ENCODE results near the gene FOLR3.

GRCh38 chr11:72155751-72156150, 20.2 kb downstream of the FOLR3 start:
- TF ChIP-seq PATZ1 (CRISPR knock-in tag; IDR thresholded peaks at IDR 0.05; ENCODE audit: borderline replicate concordance) (no peak), GLIS3 (CRISPR knock-in tag; IDR thresholded peaks at IDR 0.05) (no peak), SNAI2 (CRISPR knock-in tag; IDR thresholded peaks at IDR 0.05) (no peak), CREB5 (CRISPR knock-in tag; IDR thresholded peaks at IDR 0.05; ENCODE audit: low read depth) (no peak), CSDC2 (CRISPR knock-in tag; IDR thresholded peaks at IDR 0.05) (no peak), ZNF565 (CRISPR knock-in tag; conservative IDR thresholded peaks at IDR 0.05; ENCODE audit: low read depth) (no peak), ZNF8 (CRISPR knock-in tag; IDR thresholded peaks at IDR 0.05) (no peak), ESRRG (CRISPR knock-in tag; IDR thresholded peaks at IDR 0.05) (no peak), ZC3H10 (CRISPR knock-in tag; IDR thresholded peaks at IDR 0.05) (no peak), ZFP30 (CRISPR knock-in tag; IDR thresholded peaks at IDR 0.05) (no peak), ZFP3 (CRISPR knock-in tag; IDR thresholded peaks at IDR 0.05) (no peak)
- TF ChIP-seq, protein P1, sequence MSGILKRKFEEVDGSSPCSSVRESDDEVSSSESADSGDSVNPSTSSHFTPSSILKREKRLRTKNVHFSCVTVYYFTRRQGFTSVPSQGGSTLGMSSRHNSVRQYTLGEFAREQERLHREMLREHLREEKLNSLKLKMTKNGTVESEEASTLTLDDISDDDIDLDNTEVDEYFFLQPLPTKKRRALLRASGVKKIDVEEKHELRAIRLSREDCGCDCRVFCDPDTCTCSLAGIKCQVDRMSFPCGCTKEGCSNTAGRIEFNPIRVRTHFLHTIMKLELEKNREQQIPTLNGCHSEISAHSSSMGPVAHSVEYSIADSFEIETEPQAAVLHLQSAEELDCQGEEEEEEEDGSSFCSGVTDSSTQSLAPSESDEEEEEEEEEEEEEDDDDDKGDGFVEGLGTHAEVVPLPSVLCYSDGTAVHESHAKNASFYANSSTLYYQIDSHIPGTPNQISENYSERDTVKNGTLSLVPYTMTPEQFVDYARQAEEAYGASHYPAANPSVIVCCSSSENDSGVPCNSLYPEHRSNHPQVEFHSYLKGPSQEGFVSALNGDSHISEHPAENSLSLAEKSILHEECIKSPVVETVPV (CRISPR knock-in tag; IDR thresholded peaks at IDR 0.05) = no peak
